GM06990 (cell line): Measurements from ENCODE around the gene ZNF341.

Source experiments
- DNase-seq: peaks from one replicate; pipeline ENCODE4 v3.0.0-alpha.2; 2011; ENCODE audit not compliant: insufficient read length; ENCODE audit errors: extremely low read depth
- H3K27me3 ChIP-seq: replicated peaks from 2 replicates; pipeline ENCODE4 v1.6.0; 2011; ENCODE audit warnings: low read length; ENCODE audit not compliant: control insufficient read depth, insufficient read depth
- H3K36me3 ChIP-seq: 2 replicates; pipeline ENCODE4 v1.5.1; 2011; ENCODE audit warnings: low read length; ENCODE audit not compliant: control insufficient read depth, insufficient read depth
- H3K4me3 ChIP-seq: replicated peaks from 2 replicates; pipeline ENCODE4 v1.5.1; 2011; ENCODE audit warnings: low read depth, mild to moderate bottlenecking, control low read depth, low read length
- CTCF ChIP-seq: IDR thresholded peaks from 2 replicates; pipeline ENCODE4 v1.5.1; 2011; ENCODE audit warnings: low read length, control low read depth, mild to moderate bottlenecking, inconsistent platforms; ENCODE audit not compliant: insufficient read depth, poor library complexity, severe bottlenecking

ZNF341 gene

GRCh38 chr20:33740189-33740588, 8.4 kb downstream of the ZNF341 start:
- no peak for DNase-seq
- Histone ChIP-seq H3K27me3 (no peaks in the 10 kb centered on the region), H3K36me3 (no peaks in the 10 kb centered on the region; the same call in 1 of the 2 replicates), H3K4me3 (no peak overlapping the region)
- no peak for TF ChIP-seq CTCF

GRCh38 chr20:33744181-33744580, 12.4 kb downstream of the ZNF341 start:
- no peaks in the 10 kb centered on the region for H3K27me3 ChIP-seq
- no peak for DNase-seq
- no peaks in the 10 kb centered on the region; the same call in 1 of the 2 replicates for H3K36me3 ChIP-seq
- no peak overlapping the region for H3K4me3 ChIP-seq
- no peak for TF ChIP-seq CTCF

- DNase-seq, result no peak
- H3K4me3 ChIP-seq, result no peak overlapping the region
- H3K27me3 ChIP-seq, result no peaks in the 10 kb centered on the region
- no peaks in the 10 kb centered on the region; the same call in 1 of the 2 replicates for H3K36me3 ChIP-seq
- TF ChIP-seq CTCF, result no peak
Observed at GRCh38 chr20:33744773-33745385, 13.1 kb downstream of the ZNF341 start.

GRCh38 chr20:33746325-33746998, 14.7 kb downstream of the ZNF341 start:
- Histone ChIP-seq H3K36me3 (peaks cover 2% of the 10 kb centered on the region), H3K27me3 (no peaks in the 10 kb centered on the region), H3K4me3 (no peak overlapping the region)
- TF ChIP-seq CTCF, result no peak
- no peak for DNase-seq

- no peak for TF ChIP-seq CTCF
- Histone ChIP-seq H3K27me3 (no peaks in the 10 kb centered on the region), H3K4me3 (no peak overlapping the region), H3K36me3 (peaks cover 10% of the 10 kb centered on the region)
- no peak for DNase-seq
Observed at GRCh38 chr20:33751775-33752174, 20.0 kb downstream of the ZNF341 start.
